HepG2 (cell line): ENCODE results near the gene POLH. TPM values are rescaled to one million over a fixed set of nuclear protein-coding genes. Genes with fewer than 3 reads are reported as not detected.

Experiments
- ATF7 ChIP-seq, 2 experiments: fragments of 450-650 bp in 1 of 2; sonication (generic) in 1 of 2; formaldehyde crosslinking in 1 of 2; IDR thresholded peaks; 2 replicates each; pipeline versions ENCODE4 v1.4.0 to v1.6.1; 2016 to 2020; ENCODE audit warnings: antibody characterized with exemption in 1 of 2, mild to moderate bottlenecking in 1 of 2, missing genetic modification reagents in 1 of 2
- CEBPZ ChIP-seq: IDR thresholded peaks from 2 replicates; pipeline ENCODE4 v1.6.1; 2012; ENCODE audit warnings: low read length, improper control_type of control experiment
- KLF11 ChIP-seq: IDR thresholded peaks from 2 replicates; pipeline ENCODE4 v1.6.1; 2016; ENCODE audit warnings: missing compliant biosample characterization
- KMT2B ChIP-seq: IDR thresholded peaks from 2 replicates; pipeline ENCODE4 v1.6.1; 2016; ENCODE audit warnings: missing genetic modification reagents, missing compliant biosample characterization
- MIXL1 ChIP-seq: IDR thresholded peaks from 2 replicates; pipeline ENCODE4 v1.6.1; 2016
- NFKB2 ChIP-seq: sonication (generic); formaldehyde crosslinking; IDR thresholded peaks from 2 replicates; pipeline ENCODE4 v1.4.0; 2020; ENCODE audit warnings: missing genetic modification reagents, borderline replicate concordance
- PBX2 ChIP-seq: IDR thresholded peaks from 2 replicates; pipeline ENCODE4 v1.6.1; 2016; ENCODE audit warnings: control low read depth
- POLR2A ChIP-seq, 2 experiments: IDR thresholded peaks; 2 replicates each; pipeline ENCODE4 v1.6.1; 2011; ENCODE audit warnings: low read depth in 2 of 2, low read length in 2 of 2, mild to moderate bottlenecking in 1 of 2, moderate library complexity in 1 of 2; ENCODE audit not compliant: insufficient read depth in 1 of 2
- RAD51 ChIP-seq: fragments of 450-650 bp; IDR thresholded peaks from 2 replicates; pipeline ENCODE4 v1.6.1; 2016; ENCODE audit warnings: borderline replicate concordance
- REL ChIP-seq: sonication (generic); formaldehyde crosslinking; conservative IDR thresholded peaks from 2 replicates; pipeline ENCODE4 v1.8.0; 2022; ENCODE audit warnings: mild to moderate bottlenecking, missing genetic modification reagents, moderate library complexity
- SAFB2 ChIP-seq: sonication (generic); formaldehyde crosslinking; IDR thresholded peaks from 2 replicates; pipeline ENCODE4 v1.5.1; 2020; ENCODE audit warnings: missing genetic modification reagents, low read depth, mild to moderate bottlenecking, borderline replicate concordance
- SP1 ChIP-seq, 2 experiments: fragments of 450-650 bp in 1 of 2; sonication (generic) in 1 of 2; formaldehyde crosslinking in 1 of 2; IDR thresholded peaks; 2 replicates each; pipeline versions ENCODE4 v1.4.0 to v1.6.1; 2016 to 2020; ENCODE audit warnings: missing genetic modification reagents in 1 of 2
- STAT5B ChIP-seq: sonication (generic); formaldehyde crosslinking; IDR thresholded peaks from 2 replicates; pipeline ENCODE4 v1.4.0; 2020; ENCODE audit warnings: missing genetic modification reagents
- ZBTB1 ChIP-seq: sonication (generic); formaldehyde crosslinking; IDR thresholded peaks from 2 replicates; pipeline ENCODE4 v1.4.0; 2020; ENCODE audit warnings: missing genetic modification reagents, borderline replicate concordance
- ZBTB43 ChIP-seq: sonication (generic); formaldehyde crosslinking; conservative IDR thresholded peaks from 2 replicates; pipeline ENCODE4 v1.4.0; 2020; ENCODE audit warnings: missing genetic modification reagents
- ZEB1 ChIP-seq: IDR thresholded peaks from 2 replicates; pipeline ENCODE4 v1.6.1; 2012; ENCODE audit warnings: mild to moderate bottlenecking, low read depth, inconsistent platforms; ENCODE audit not compliant: insufficient replicate concordance
- ZNF124 ChIP-seq: sonication (generic); formaldehyde crosslinking; IDR thresholded peaks from 2 replicates; pipeline ENCODE4 v1.4.0; 2020; ENCODE audit warnings: missing genetic modification reagents
- ZNF143 ChIP-seq: sonication (generic); formaldehyde crosslinking; IDR thresholded peaks from 2 replicates; pipeline ENCODE4 v1.4.0; 2020; ENCODE audit warnings: missing genetic modification reagents
- ZNF224 ChIP-seq: sonication (generic); formaldehyde crosslinking; IDR thresholded peaks from 2 replicates; pipeline ENCODE4 v1.5.0; 2020; ENCODE audit warnings: mild to moderate bottlenecking, missing genetic modification reagents
- ZNF441 ChIP-seq: sonication (generic); formaldehyde crosslinking; IDR thresholded peaks from 2 replicates; pipeline ENCODE4 v1.7.0; 2021; ENCODE audit warnings: missing genetic modification reagents, borderline replicate concordance
- ZNF543 ChIP-seq: sonication (generic); formaldehyde crosslinking; IDR thresholded peaks from 2 replicates; pipeline ENCODE4 v1.4.0; 2020; ENCODE audit warnings: mild to moderate bottlenecking, missing genetic modification reagents
- ZNF83 ChIP-seq: sonication (generic); formaldehyde crosslinking; IDR thresholded peaks from 2 replicates; pipeline ENCODE4 v1.4.0; 2020; ENCODE audit warnings: missing genetic modification reagents, mild to moderate bottlenecking, borderline replicate concordance
- ZNF879 ChIP-seq: sonication (generic); formaldehyde crosslinking; IDR thresholded peaks from 2 replicates; pipeline ENCODE4 v1.8.1; 2023; ENCODE audit warnings: missing genetic modification reagents
- polyA plus RNA-seq, 8 experiments: library from polyadenylated mRNA; depleted of rRNA in 3 of 8; stranded (reverse) in 7 of 8; unstranded in 1 of 8; fragments of >200 nt; fragmentation: Illumina TruSeq in 4 of 8; extraction: Trizol in 4 of 8; gene quantifications; 2 replicates each; pipeline versions ENCODE4 v1.2.1 to v1.2.3, GENCODE V29; 2011 to 2016; ENCODE audit warnings: low read depth in 4 of 8, missing spikeins in 1 of 8, mixed read lengths in 1 of 8; ENCODE audit not compliant: insufficient read depth in 1 of 8
- total RNA-seq, 5 experiments: library from RNA; depleted of rRNA; stranded (reverse); fragments of >200 nt; fragmentation: Illumina TruSeq; extraction: Trizol; gene quantifications; 2 replicates each; pipeline ENCODE4 v1.2.3, GENCODE V29; 2016; ENCODE audit warnings: low read depth in 1 of 5

POLH gene
- total and polyA plus RNA-seq, 2 of the 13 experiments (the other 11 are each of a cell fraction or from before 2014, with no cell fraction given), result 11.6 to 25.0 TPM

GRCh38 chr6:43629505-43630300, 53.7 kb downstream of the POLH start (continued):
- 0 out of 2 replicates have a peak, but pooled peaks have one; percentile 17 for TF ChIP-seq ZNF83 (CRISPR knock-in tag)
- no peak for TF ChIP-seq KLF11 (CRISPR knock-in tag)
- TF ChIP-seq ZBTB1 (CRISPR knock-in tag), result no peak
- no peak for TF ChIP-seq CEBPZ
- TF ChIP-seq RAD51, result no peak
- no peak; the same call in 1 of the 2 replicates for TF ChIP-seq STAT5B (CRISPR knock-in tag)
- peak; percentile 58; the same call in 1 of the 2 replicates for TF ChIP-seq REL
- peak; percentile 65; the same call in 1 of the 2 replicates for TF ChIP-seq NFKB2 (CRISPR knock-in tag)
- TF ChIP-seq ZNF879 (CRISPR knock-in tag), result no peak
- no peak for TF ChIP-seq ZNF224
- peak; percentile 74 for TF ChIP-seq ZBTB43 (CRISPR knock-in tag)
- peak; percentile 38; the same call in 1 of the 2 replicates for TF ChIP-seq ZNF543 (CRISPR knock-in tag)
- peak; percentile 74 for TF ChIP-seq ZNF143 (CRISPR knock-in tag)
- TF ChIP-seq ATF7 (IDR thresholded peaks at IDR 0.05), result no peak
- TF ChIP-seq ATF7 (CRISPR knock-in tag; IDR thresholded peaks at IDR 0.05), result peak; percentile 56; the same call in 1 of the 2 replicates
- peak; percentile 31 for TF ChIP-seq ZNF441 (CRISPR knock-in tag)
- TF ChIP-seq PBX2 (CRISPR knock-in tag), result no peak
- TF ChIP-seq SAFB2 (CRISPR knock-in tag), result no peak; the same call in 1 of the 2 replicates
- TF ChIP-seq MIXL1 (CRISPR knock-in tag), result peak; percentile 13; the same call in 1 of the 2 replicates
- TF ChIP-seq SP1 (IDR thresholded peaks at IDR 0.05), result no peak
- peak; percentile 71; the same call in 1 of the 2 replicates for TF ChIP-seq SP1 (CRISPR knock-in tag; IDR thresholded peaks at IDR 0.05)
- peak; percentile 86 to 93 for TF ChIP-seq POLR2A (IDR thresholded peaks at IDR 0.05; ENCODE audit: insufficient read depth in 1 of 2, low read depth in 2 of 2, low read length in 2 of 2)
- TF ChIP-seq ZEB1, result peak; percentile 87
- no peak for TF ChIP-seq ZNF124 (CRISPR knock-in tag)
- peak; percentile 11; the same call in 1 of the 2 replicates for TF ChIP-seq KMT2B
